Measurements from ENCODE around the gene THYN1. TPM values are rescaled to one million over a fixed set of nuclear protein-coding genes. Genes with fewer than 3 reads are reported as not detected.
A peak's percentile ranks its signal among the peaks of the same experiment; 100 is the strongest.
"Not testable (repeated sequence)": the region's sequence is repeated elsewhere in the genome, so short reads cannot be mapped to it uniquely, and the experiment has no call there.

Gene THYN1
- total RNA-seq, 2 experiments from 2014 or later = 75.5 to 89.5 TPM

DNA sequence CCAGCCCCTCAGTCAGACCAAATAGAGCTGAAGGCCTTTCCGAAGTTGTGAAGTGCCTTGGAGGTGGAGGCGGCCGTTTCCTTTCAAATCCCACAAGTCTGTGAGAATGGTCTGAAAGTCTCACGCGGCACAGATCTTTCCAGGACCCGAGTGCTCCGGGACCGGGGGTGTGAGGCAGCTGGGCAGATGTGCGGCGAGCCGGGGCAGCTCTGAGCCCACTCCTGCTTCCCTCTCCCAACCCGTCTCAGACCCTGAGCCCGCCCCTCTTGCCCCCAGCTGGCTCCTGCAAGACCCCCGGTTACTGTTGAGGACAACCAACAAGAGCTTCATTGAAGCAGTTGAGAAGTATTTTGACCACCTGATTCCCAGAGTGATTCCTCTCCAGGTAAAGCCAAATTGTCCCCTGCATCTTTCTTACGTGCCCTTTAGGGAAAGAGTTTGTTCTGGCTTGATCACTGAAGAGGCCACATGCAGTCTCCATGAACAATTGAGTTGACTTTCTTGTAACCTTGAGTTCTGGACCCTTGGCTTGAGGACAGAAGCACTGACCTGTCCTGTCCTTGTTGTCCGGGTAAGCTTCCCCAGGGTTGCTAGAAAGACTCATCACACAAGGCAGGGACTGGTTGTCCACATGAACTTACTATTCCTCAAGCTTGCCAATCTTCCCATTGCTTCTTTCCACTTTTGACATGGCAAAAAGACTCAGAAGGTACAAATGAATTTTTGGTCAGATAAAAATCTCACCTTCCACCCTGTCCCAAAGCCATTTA lies 30.5 kb upstream of the THYN1 start:
- Mint-ChIP-seq H3K27me3 (no peaks in the 10 kb centered on the region), H3K36me3 (ENCODE audit: low read depth) (peaks cover 11% of the 10 kb centered on the region), H3K4me3 (no peak overlapping the region), H3K27ac (no peak overlapping the region), H3K4me1 (peaks cover 1% of the 10 kb centered on the region), H3K9me3 (ENCODE audit: low read depth) (no peaks in the 10 kb centered on the region)
- POLR2A ChIA-PET = no interaction called here
- ATAC-seq (no peak), DNase-seq (no peak)
- CTCF ChIA-PET = interaction anchor here (1.2 kb wide), 1 partner anchor 10 kb away, joined by 5 read pairs; no protein-coding TSS in a partner anchor
- intact Hi-C loops (cut with DNase I, micrococcal nuclease) = no loop called here

DNA sequence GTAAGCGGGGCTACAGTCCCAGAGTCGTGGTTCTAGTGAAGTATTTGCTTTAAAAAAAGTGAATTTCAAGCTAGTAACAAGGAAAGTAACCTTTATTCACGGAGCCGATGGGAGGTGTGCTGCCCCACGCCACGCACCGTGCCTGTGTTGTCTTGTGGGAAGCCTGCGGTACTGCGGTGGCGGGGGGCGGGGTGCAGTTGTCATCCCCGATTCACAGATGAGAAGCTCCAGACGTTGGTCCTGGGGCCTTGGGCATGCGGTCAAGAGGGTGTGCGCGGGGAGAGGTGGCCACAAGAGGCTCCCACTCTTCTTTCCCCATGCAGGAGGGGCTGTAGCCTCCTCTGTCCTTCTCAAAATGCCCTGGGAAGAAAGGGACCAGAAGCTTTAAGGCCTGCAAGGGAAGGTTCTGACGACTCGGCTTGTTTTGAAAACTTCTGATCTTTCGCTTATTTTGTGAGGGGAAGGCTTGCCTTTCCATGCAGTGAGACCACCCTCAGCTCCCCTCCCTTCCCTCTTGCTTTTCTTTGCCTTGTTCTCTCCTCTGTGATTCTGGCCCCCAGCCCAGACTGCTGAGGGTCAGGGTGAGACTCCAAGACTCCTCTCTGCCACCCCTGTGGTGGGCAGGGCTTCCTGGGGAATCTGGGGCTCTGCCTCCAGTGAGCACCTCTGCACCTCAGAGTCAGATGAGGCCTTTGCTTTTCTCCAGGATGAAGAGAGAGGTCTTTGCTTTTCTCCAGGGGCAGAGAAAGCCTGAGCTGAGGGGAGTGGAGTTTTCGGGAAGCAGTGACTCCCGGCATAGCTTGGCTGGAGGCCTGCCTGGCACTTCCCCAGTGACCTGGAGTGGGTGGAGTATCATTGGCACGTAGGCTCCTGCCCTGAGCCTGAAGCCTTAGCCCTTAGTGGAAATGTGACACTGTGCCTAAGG lies 29.2 kb upstream of the THYN1 start:
- no peaks in the 10 kb centered on the region for H3K27me3 Mint-ChIP-seq
- CTCF ChIA-PET = no interaction called here
- H3K36me3 Mint-ChIP-seq (ENCODE audit: low read depth) = peaks cover 20% of the 10 kb centered on the region
- no peak for DNase-seq
- no peak for ATAC-seq
- H3K9me3 Mint-ChIP-seq (ENCODE audit: low read depth) = no peaks in the 10 kb centered on the region
- POLR2A ChIA-PET = no interaction called here
- H3K27ac Mint-ChIP-seq = no peak overlapping the region
- H3K4me1 Mint-ChIP-seq = peaks cover 3% of the 10 kb centered on the region
- intact Hi-C loops (cut with DNase I, micrococcal nuclease) = no loop called here
- H3K4me3 Mint-ChIP-seq = no peak overlapping the region

DNA sequence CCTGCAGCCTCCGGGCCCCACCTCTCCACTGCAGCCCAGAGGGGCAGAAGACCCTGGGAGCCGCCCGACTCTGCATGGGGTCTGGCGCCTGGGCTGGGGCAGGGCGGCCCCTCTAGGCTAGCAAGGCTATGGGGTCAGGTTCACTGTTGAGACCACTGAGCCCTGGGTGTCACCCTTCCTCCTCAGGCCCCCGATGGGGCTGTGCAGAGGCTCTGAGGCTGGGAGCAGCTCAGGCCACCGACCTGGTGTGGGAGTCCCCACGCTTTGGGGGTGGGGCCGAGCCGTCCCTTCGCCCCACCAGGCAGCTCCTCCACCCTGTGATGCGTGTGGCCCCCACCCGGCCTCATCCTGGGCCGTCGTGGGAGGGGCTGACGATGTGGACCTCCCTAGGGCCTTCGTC lies 28.5 kb upstream of the THYN1 start:
- CTCF ChIA-PET = interaction anchor here (0.7 kb wide), 1 partner anchor 20 kb away, joined by 3 read pairs; no protein-coding TSS in a partner anchor
- ATAC-seq; POLR2A ChIA-PET; DNase-seq; intact Hi-C loops (cut with DNase I, micrococcal nuclease); H3K27me3 Mint-ChIP-seq; H3K4me3 Mint-ChIP-seq; H3K4me1 Mint-ChIP-seq; H3K27ac Mint-ChIP-seq; H3K9me3 Mint-ChIP-seq (ENCODE audit: low read depth): not testable (repeated sequence)
- H3K36me3 Mint-ChIP-seq (ENCODE audit: low read depth) = peaks cover 23% of the 10 kb centered on the region

DNA sequence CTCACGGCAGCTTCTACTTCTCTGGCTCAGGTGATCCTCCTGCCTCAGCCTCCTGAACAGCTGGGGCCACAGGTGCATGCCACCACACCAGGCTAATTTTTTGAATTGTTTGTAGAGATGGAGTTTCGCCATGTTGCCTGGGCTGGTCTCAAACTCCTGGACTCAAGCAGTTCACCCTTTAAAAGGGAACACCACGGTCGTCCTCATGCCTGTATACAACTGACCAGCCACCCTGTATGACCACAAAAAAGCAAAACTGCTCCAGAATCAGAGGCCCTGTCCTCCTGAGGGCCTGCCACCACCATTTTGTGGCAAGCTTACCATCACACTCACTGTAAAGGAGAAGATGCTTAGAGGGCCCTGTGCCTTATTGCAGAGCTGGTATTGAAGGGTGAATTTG lies 25.2 kb upstream of the THYN1 start:
- no peak for DNase-seq
- H3K4me1 Mint-ChIP-seq = peaks cover 25% of the 10 kb centered on the region
- no peak for ATAC-seq
- no peak overlapping the region for H3K27ac Mint-ChIP-seq
- ChIA-PET CTCF (interaction anchor here (0.6 to 1.2 kb wide), 2 partner anchors 9 to 109 kb away, joined by 3 read pairs; no protein-coding TSS in a partner anchor), POLR2A (no interaction called here)
- intact Hi-C loops (cut with DNase I, micrococcal nuclease) = loop anchor here (5.0 kb wide), 2 partner anchors 54 to 331 kb away; partner anchors contain the start of gene GLB1L2 (in 1 of the 2)
- H3K9me3 Mint-ChIP-seq (ENCODE audit: low read depth) = no peaks in the 10 kb centered on the region
- H3K36me3 Mint-ChIP-seq (ENCODE audit: low read depth) = peaks cover 15% of the 10 kb centered on the region
- H3K4me3 Mint-ChIP-seq = no peak overlapping the region
- peaks cover 3% of the 10 kb centered on the region for H3K27me3 Mint-ChIP-seq

DNA sequence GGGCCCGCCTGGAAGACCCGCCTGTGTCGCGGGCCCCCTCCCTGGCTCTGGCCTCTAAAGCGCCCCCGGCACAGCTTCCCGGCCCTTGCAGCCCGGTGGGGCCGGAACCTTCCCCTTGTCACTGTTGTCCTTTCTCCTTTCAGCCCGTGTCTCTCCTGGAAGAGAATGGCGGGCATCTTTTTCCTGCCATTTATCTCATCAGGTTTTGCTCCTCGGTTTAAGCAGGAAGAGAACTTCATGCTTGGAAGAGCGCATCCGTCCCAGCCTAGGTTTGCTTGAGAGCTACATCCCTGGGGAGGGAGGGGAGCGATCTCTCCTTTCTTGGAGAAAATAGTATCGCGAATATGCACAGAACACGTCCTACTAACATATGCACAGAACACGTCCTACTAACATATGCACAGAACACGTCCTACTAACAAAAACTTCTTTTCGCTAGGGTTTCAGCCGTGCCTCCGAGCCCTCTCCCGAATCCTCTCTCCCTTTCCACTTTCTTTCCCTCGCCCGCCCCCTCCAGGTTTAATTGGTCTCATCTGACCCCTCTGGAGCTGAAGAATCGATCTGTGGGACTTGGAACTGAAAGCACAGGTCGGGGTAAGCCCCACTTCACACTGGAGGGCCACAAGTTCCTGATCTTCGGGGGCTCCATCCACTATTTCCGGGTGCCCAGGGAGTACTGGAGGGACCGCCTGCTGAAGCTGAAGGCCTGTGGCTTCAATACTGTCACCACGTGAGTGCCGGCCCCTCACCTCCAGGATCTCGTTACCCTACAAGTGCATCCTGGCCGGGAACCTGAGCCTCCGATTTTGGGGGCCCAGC lies 24.2 kb upstream of the THYN1 start:
- CTCF ChIA-PET = interaction anchor here (0.6 to 2.1 kb wide), 4 partner anchors 11 to 34 kb away, joined by 3 to 8 read pairs (median 4); partner anchors contain the start of genes ACAD8 and THYN1
- POLR2A ChIA-PET = no interaction called here
- no peak for ATAC-seq
- intact Hi-C loops (cut with DNase I, micrococcal nuclease) = loop anchor here (5.0 kb wide), 2 partner anchors 55 to 330 kb away; partner anchors contain the start of gene GLB1L2 (in 1 of the 2)
- Mint-ChIP-seq H3K9me3 (ENCODE audit: low read depth) (no peaks in the 10 kb centered on the region), H3K27me3 (peaks cover 3% of the 10 kb centered on the region), H3K36me3 (ENCODE audit: low read depth) (peaks cover 15% of the 10 kb centered on the region), H3K4me1 (peaks cover 35% of the 10 kb centered on the region), H3K4me3 (peak overlapping the region; percentile 76), H3K27ac (peak overlapping the region; percentile 65)
- DNase-seq = no peak

DNA sequence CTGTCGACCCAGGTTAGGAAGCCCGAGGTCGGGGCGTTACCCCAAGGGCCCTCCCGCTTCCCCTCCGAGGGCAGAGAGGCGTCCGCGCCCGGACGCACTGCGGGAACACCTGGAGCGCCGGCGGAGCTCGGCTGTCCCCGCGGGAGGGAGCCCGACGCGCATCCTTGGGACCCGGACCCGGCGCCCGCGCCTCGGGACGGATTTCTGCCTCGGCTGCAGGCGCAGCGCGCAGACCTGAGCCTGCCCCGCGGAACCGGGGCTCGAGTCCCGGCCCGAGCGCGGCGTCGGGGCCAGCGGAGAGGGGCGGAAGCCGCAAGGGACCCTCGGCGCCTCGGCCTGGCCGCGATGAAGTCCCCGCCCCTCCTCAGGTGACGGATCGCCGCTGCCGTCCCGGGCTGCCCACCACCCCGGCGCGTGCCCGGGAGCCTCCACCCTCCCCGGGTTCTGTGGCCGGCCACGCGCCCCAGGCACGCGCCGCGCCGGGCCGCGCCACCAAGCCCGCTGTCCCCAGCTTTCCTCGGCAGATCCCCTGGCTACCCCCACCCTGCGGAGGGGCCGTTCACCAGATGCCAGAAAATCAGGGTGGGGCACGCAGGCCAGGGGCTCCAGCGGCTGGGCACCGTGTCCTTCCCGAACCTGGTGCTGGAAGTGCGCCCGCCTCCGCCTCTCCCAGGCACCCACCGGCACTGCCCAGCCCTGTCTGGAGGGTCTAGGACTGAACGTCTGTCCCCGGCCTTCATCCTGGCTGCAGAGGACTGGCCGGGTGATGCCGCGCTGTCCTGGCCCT lies 23.4 kb upstream of the THYN1 start:
- POLR2A ChIA-PET = interaction anchor here (0.6 to 1.2 kb wide), 6 partner anchors 13 to 80 kb away, joined by 3 to 7 read pairs (median 4); partner anchors contain the start of gene VPS26B
- DNase-seq = peak; percentile 40
- Mint-ChIP-seq H3K4me1 (peaks cover 37% of the 10 kb centered on the region), H3K4me3 (peak overlapping the region; percentile 96), H3K27ac (peak overlapping the region; percentile 96), H3K27me3 (peaks cover 3% of the 10 kb centered on the region), H3K9me3 (ENCODE audit: low read depth) (no peaks in the 10 kb centered on the region), H3K36me3 (ENCODE audit: low read depth) (peaks cover 15% of the 10 kb centered on the region)
- no peak for ATAC-seq
- CTCF ChIA-PET = interaction anchor here (0.8 to 4.7 kb wide), 12 partner anchors 10 to 329 kb away, joined by 3 to 33 read pairs (median 5); partner anchors contain the start of genes ACAD8, NCAPD3 and THYN1
- intact Hi-C loops (cut with DNase I, micrococcal nuclease) = loop anchor here (1.0 to 5.0 kb wide), 4 partner anchors 52 to 329 kb away; partner anchors contain the start of genes GLB1L2 (in 2 of the 2) and VPS26B (in 1 of the 2)

DNA sequence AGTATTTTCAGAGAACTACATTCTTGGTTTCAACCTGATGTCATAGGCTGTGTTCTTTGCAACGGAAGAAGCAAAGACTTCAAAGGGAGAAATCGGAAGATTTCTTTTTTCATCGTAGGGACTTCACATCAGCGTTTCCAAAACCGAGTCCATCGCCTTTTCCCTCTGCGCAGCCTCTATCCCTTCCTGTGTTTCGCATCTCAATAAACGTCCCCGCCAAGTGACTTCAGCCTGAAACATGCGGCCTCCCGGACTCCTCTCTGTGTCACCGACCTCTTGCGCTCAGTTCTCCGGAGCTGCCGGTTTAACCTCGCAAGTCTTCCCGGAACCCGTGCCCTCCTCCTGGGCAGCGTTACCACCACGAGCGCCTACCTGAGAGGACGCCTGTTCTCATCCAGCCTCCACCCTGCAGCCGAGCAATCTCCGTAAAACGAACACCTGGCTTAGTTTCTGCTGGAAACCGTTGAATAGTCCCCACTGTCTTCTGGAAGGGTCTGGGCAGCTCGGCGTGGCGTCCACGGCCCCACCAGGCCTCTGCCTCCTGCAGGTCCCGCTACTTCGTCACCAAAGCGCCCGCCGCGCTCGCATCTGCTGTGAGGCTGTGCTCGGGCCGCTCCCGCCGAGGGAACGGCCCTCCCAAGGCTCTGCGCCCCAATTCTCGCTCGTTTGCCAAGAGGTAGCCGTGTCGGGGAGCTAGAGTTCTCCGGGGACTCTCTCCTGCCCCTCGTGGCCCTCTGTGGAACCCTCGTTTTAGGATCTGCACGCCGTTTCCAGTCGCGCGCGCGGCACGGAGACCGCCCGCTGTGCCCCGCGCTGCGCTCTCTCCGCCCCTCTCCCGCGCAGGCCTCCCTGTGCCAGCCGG lies 22.6 kb upstream of the THYN1 start, which contains the start of gene GLB1L3:
Gene GLB1L3 (plus strand): TSS at position 846 of the 862 bp plus-strand sequence. CDS start 362 bp downstream, outside the sequence.
- Mint-ChIP-seq H3K4me1 (peaks cover 40% of the 10 kb centered on the region), H3K36me3 (ENCODE audit: low read depth) (peaks cover 15% of the 10 kb centered on the region), H3K4me3 (peak within 1 kb of the TSS; percentile 96), H3K27ac (peak within 1 kb of the TSS; percentile 96), H3K27me3 (peaks cover 3% of the 10 kb centered on the region), H3K9me3 (ENCODE audit: low read depth) (no peaks in the 10 kb centered on the region)
- ChIA-PET CTCF (interaction anchor here (0.6 to 4.7 kb wide), 14 partner anchors 9 to 332 kb away, joined by 3 to 33 read pairs (median 5); partner anchors contain the start of genes ACAD8, NCAPD3 and THYN1), POLR2A (interaction anchor here (0.6 to 1.2 kb wide), 7 partner anchors 12 to 81 kb away, joined by 3 to 7 read pairs (median 3); partner anchors contain the start of genes ACAD8, THYN1 and VPS26B)
- peak; percentile 89 for DNase-seq
- peak; percentile 80 for ATAC-seq
- intact Hi-C loops (cut with DNase I, micrococcal nuclease) = loop anchor here (1.0 to 5.0 kb wide), 5 partner anchors 22 to 328 kb away; partner anchors contain the start of genes ACAD8 (in 2 of the 2), GLB1L2 (in 2 of the 2), THYN1 (in 2 of the 2) and VPS26B (in 1 of the 2)

DNA sequence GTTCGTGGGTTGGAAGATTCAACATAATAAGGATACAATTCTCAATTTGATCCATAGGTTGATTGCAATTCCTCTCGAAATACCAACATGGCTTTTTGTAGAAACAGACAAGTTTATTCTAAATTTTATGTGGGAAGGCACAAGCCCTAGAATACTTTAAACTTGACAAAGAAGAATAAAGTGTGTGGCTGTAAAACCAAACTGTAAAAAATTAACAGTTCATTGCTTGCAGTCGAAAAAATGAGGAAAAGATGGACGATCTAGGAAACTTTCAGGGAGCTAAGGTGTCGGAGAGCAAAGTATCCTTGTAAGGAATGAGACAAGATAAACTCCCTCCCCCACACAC lies 22.0 kb upstream of the THYN1 start:
- CTCF ChIA-PET = interaction anchor here (0.9 to 4.7 kb wide), 11 partner anchors 9 to 91 kb away, joined by 3 to 33 read pairs (median 5); partner anchors contain the start of genes ACAD8, NCAPD3, THYN1 and VPS26B

DNA sequence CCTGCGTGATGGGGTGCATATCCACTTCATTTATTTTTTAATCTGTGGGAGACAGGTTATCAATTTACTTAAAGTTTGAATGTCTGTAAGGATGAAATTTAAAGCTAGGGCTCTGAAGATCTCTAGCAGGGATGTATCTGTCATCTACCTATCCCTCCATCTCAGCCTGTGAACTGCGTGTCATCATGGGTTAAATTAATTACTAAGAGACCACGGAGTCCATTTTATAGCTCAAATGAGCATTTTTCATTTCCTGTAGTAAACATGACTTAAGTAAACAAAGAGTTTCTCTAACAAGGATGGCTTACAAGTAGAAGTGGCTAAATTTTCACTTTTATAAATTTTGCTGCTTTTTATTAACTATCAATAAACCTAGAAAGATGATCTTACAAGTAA lies 20.2 kb upstream of the THYN1 start:
- POLR2A ChIA-PET = interaction anchor here (0.6 kb wide), 4 partner anchors 14 to 329 kb away, joined by 3 to 7 read pairs (median 4); no protein-coding TSS in a partner anchor
- Mint-ChIP-seq H3K27ac (no peak overlapping the region), H3K9me3 (ENCODE audit: low read depth) (no peaks in the 10 kb centered on the region), H3K4me3 (no peak overlapping the region), H3K27me3 (peaks cover 3% of the 10 kb centered on the region), H3K36me3 (ENCODE audit: low read depth) (peaks cover 8% of the 10 kb centered on the region), H3K4me1 (peaks cover 45% of the 10 kb centered on the region)
- intact Hi-C loops (cut with DNase I, micrococcal nuclease) = no loop called here
- ATAC-seq (no peak), DNase-seq (no peak)
- CTCF ChIA-PET = interaction anchor here (0.6 to 4.7 kb wide), 10 partner anchors 8 to 238 kb away, joined by 3 to 33 read pairs (median 5); partner anchors contain the start of genes ACAD8, THYN1 and VPS26B

More for the DNA sequence above, 22.0 kb upstream of the THYN1 start:
- H3K4me3 Mint-ChIP-seq = peak overlapping the region; percentile 96
- peaks cover 3% of the 10 kb centered on the region for H3K27me3 Mint-ChIP-seq
- H3K9me3 Mint-ChIP-seq (ENCODE audit: low read depth) = no peaks in the 10 kb centered on the region
- DNase-seq = no peak
- H3K4me1 Mint-ChIP-seq = peaks cover 46% of the 10 kb centered on the region
- no peak for ATAC-seq
- peak overlapping the region; percentile 96 for H3K27ac Mint-ChIP-seq
- intact Hi-C loops (cut with DNase I, micrococcal nuclease) = loop anchor here (1.0 to 5.0 kb wide), 3 partner anchors 22 to 328 kb away; partner anchors contain the start of genes ACAD8 (in 2 of the 2), THYN1 (in 2 of the 2) and GLB1L2 (in 1 of the 2)
- peaks cover 15% of the 10 kb centered on the region for H3K36me3 Mint-ChIP-seq (ENCODE audit: low read depth)
- POLR2A ChIA-PET = interaction anchor here (0.7 to 1.2 kb wide), 2 partner anchors 22 to 24 kb away, joined by 3 read pairs; partner anchors contain the start of genes ACAD8 and THYN1

Data from activated CD4-positive, alpha-beta T cell treated with anti-CD3 and anti-CD28 coated beads for 36 hours (primary cell).